VCaP (cell line): Measurements from ENCODE around the gene NUAK1.

Experiments
- H3K27ac ChIP-seq: fragments of 450-650 bp; 2 replicates; pipeline ENCODE4 v1.5.1; 2017
- CTCF ChIP-seq: fragments of 450-650 bp; conservative IDR thresholded peaks from 2 replicates; pipeline ENCODE4 v1.5.1; 2017; ENCODE audit warnings: mild to moderate bottlenecking, moderate library complexity

NUAK1 gene

GRCh38 chr12:106085213-106085612 is 53.5 kb downstream of the NUAK1 start:
- no peak overlapping the region for H3K27ac ChIP-seq
- TF ChIP-seq CTCF = no peak

GRCh38 chr12:106084759-106085158 is 54.0 kb downstream of the NUAK1 start:
- no peak overlapping the region for H3K27ac ChIP-seq
- TF ChIP-seq CTCF = no peak

GRCh38 chr12:106084014-106084671 is 54.6 kb downstream of the NUAK1 start:
- TF ChIP-seq CTCF = no peak
- H3K27ac ChIP-seq = no peak overlapping the region

- TF ChIP-seq CTCF = no peak
- no peak overlapping the region for H3K27ac ChIP-seq
Measured at GRCh38 chr12:106082216-106083175, 56.3 kb downstream of the NUAK1 start.

GRCh38 chr12:106081606-106082005 is 57.1 kb downstream of the NUAK1 start:
- no peak for TF ChIP-seq CTCF
- no peak overlapping the region for H3K27ac ChIP-seq

GRCh38 chr12:106080791-106081170 is 58.0 kb downstream of the NUAK1 start:
- TF ChIP-seq CTCF = no peak
- no peak overlapping the region for H3K27ac ChIP-seq

- H3K27ac ChIP-seq = no peak overlapping the region
- no peak for TF ChIP-seq CTCF
Measured at GRCh38 chr12:106080041-106080790, 58.5 kb downstream of the NUAK1 start.
